ENCODE results near the gene GFRA3. TPM values are rescaled to one million over a fixed set of nuclear protein-coding genes. Genes with fewer than 3 reads are reported as not detected.

The GFRA3 gene
- total RNA-seq, 2 experiments from 2014 or later, result 0.09 TPM; not detected in 1

DNA sequence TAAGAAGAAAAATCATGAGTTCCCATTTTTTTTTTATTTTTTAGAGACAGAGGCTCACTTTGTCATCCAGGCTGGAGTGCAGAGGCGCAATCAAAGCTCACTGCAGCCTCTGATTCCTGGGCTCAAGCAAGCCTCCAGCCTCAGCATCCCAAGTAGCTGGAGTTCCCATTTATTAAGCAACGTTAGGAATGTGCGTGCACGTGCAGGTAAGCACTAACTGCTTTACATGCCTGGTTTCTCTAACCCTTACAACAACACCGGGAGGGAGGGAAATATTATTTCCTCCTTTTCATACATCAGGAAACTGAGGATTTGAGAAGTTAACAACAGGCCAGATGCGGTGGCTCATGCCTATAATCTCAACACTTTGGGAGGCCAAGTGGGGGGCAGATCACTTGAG is 45.0 kb downstream of the GFRA3 start:
- Mint-ChIP-seq H3K4me1 (no peaks in the 10 kb centered on the region), H3K4me3 (no peak overlapping the region), H3K9me3 (ENCODE audit: low read depth) (peaks cover 4% of the 10 kb centered on the region), H3K27ac (no peak overlapping the region), H3K36me3 (ENCODE audit: low read depth) (no peaks in the 10 kb centered on the region), H3K27me3 (peaks cover 6% of the 10 kb centered on the region)
- ChIA-PET POLR2A (no interaction called here), CTCF (interaction anchor here (0.6 kb wide), 1 partner anchor 10 kb away, joined by 3 read pairs; no protein-coding TSS in a partner anchor)
- intact Hi-C loops (cut with DNase I, micrococcal nuclease), result no loop called here
- no peak for ATAC-seq
- DNase-seq, result no peak

DNA sequence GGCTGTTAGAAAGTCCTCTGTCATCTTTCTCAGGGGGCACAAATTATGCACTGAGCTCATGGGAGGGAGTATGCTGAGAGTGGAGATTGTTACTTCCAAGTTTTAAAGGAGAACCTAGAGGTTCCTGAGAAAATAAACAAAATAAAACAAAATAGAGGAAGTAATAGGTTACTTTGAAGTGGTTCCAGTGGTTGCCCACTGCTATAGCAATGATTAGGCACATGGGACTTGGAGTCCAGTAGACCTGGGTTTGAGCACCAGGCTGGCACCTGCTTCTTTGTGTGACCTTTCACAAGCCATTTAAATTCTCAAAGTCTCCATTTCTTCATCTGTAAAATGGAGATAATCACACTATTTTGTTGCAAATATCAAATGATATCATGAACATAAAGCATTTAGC is 47.5 kb downstream of the GFRA3 start:
- Mint-ChIP-seq H3K4me3 (no peak overlapping the region), H3K27ac (no peak overlapping the region), H3K4me1 (peaks cover 6% of the 10 kb centered on the region), H3K9me3 (ENCODE audit: low read depth) (peaks cover 4% of the 10 kb centered on the region), H3K36me3 (ENCODE audit: low read depth) (no peaks in the 10 kb centered on the region), H3K27me3 (peaks cover 11% of the 10 kb centered on the region)
- POLR2A ChIA-PET, result no interaction called here
- DNase-seq (no peak), ATAC-seq (no peak)
- CTCF ChIA-PET, result no interaction called here
- intact Hi-C loops (cut with DNase I, micrococcal nuclease), result no loop called here

DNA sequence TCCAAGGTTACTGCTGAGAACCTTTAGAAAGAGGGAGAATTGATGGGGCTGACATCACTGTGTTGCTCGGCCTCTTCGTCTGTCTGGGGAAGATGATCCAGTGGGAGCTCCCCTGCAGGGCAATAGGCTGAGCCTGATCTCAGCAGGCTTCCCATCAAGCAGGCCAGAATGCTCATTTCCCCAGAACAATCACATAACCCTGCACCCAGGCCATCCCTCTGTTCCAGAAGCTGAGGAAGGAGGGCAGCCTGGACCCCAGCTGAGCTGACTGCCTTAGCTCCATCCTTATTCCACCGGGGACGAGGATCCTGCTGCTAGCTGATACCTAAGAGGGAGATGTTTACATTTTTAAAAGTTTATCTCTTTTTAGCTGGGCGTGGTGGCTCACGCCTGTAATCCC is 49.7 kb downstream of the GFRA3 start:
- ATAC-seq (no peak), DNase-seq (no peak)
- peaks cover 6% of the 10 kb centered on the region for H3K4me1 Mint-ChIP-seq
- intact Hi-C loops (cut with DNase I, micrococcal nuclease), result no loop called here
- ChIA-PET POLR2A (interaction anchor here (0.6 kb wide), 1 partner anchor 132 kb away, joined by 3 read pairs; no protein-coding TSS in a partner anchor), CTCF (interaction anchor here (1.1 to 2.3 kb wide), 4 partner anchors 11 to 128 kb away, joined by 4 to 8 read pairs (median 4); partner anchors contain the start of gene KDM3B)
- no peak overlapping the region for H3K27ac Mint-ChIP-seq
- peaks cover 8% of the 10 kb centered on the region for H3K27me3 Mint-ChIP-seq
- no peak overlapping the region for H3K4me3 Mint-ChIP-seq
- peaks cover 4% of the 10 kb centered on the region for H3K9me3 Mint-ChIP-seq (ENCODE audit: low read depth)
- H3K36me3 Mint-ChIP-seq (ENCODE audit: low read depth), result no peaks in the 10 kb centered on the region

DNA sequence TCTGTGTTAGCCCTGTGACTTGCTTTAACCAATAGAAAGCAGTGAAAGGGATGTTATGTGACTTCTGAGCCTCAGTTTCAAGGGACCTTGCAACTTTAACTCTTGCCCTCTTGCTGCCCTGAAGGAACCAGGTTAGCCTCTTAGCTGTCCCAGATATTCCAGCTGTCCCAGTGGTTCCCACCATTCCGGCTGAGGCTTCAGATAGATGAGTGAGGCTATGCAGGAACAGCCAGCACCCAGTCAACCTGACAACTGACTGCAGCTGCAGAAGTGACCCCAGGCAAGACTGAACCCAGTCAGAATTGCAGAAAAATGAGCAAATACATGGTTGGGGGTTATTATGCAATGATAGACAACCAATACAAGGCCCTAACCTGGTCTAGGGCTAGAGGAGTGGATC is 50.9 kb downstream of the GFRA3 start:
- POLR2A ChIA-PET, result no interaction called here
- Mint-ChIP-seq H3K4me3 (no peak overlapping the region), H3K27me3 (peaks cover 8% of the 10 kb centered on the region), H3K9me3 (ENCODE audit: low read depth) (peaks cover 4% of the 10 kb centered on the region), H3K27ac (no peak overlapping the region), H3K4me1 (peaks cover 6% of the 10 kb centered on the region), H3K36me3 (ENCODE audit: low read depth) (no peaks in the 10 kb centered on the region)
- intact Hi-C loops (cut with DNase I, micrococcal nuclease), result no loop called here
- CTCF ChIA-PET, result interaction anchor here (0.7 to 1.9 kb wide), 9 partner anchors 10 to 1473 kb away, joined by 3 to 9 read pairs (median 4); partner anchors contain the start of gene CDC23
- DNase-seq, result no peak
- no peak for ATAC-seq

DNA sequence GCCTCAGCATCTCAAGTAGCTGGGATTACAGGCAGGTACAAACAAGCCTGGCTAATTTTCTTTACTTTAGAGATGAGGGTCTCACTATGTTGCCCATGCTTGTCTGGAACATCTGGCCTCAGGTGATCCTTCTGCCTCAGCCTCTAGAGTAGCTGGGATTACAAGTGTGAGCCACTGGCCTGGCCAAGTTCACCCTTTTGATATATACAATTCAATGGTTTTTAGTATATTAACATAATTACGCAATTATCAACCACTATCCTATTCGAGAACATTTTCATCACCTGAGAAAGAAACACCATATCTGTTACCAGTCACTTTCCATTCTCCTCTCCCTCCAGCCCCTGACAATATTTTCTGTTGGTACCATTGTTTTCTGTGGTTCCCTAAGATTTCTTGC is 57.6 kb downstream of the GFRA3 start:
- no peak overlapping the region for H3K4me3 Mint-ChIP-seq
- H3K27me3 Mint-ChIP-seq, result no peaks in the 10 kb centered on the region
- ChIA-PET POLR2A (no interaction called here), CTCF (no interaction called here)
- H3K9me3 Mint-ChIP-seq (ENCODE audit: low read depth), result no peaks in the 10 kb centered on the region
- no peak for ATAC-seq
- intact Hi-C loops (cut with DNase I, micrococcal nuclease), result loop anchor here in 1 of 2 experiments (10.0 kb wide), 1 partner anchor 1888 kb away; no protein-coding TSS in a partner anchor
- H3K36me3 Mint-ChIP-seq (ENCODE audit: low read depth), result no peaks in the 10 kb centered on the region
- H3K27ac Mint-ChIP-seq, result no peak overlapping the region
- peaks cover 8% of the 10 kb centered on the region for H3K4me1 Mint-ChIP-seq
- no peak for DNase-seq

DNA sequence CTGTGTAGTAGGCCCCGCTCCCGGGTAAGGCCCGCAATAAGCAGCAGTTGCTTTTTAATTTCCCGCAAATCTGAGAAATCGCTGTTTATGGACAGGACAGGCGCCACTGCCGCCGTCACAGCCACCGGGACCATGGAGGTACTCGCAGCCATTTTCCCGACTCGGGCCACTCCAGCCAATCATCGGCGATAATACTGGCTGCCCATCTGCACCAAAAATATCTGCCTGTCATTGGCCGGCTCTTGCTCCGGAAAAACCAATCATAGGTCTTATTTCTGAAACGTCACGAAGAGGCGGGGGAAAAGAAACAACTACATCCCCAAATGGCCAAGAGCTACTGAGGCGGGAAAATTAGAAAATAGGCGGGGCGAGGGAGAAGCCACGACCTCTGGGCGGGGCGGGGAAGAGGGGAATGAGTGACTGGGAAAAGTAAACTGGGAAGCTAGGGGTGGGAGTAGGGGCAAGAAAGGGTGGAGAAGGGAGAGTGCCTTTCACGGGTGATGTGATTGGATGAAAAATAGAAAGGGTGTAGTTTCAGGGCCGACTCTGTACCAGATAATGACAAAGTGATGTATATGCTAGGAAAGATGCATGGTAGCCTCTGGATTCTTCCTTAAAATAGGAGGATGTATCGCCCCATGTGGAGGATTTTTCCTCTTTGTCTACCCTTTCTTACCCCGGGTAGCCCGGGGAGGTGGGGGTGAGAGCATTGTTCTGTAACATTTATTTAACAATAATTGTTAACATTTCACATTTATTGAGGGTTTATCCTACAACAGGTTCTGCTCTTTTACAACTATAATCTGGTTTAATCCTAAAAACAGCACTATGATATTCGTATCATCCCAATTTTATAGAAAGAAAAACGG is 61.0 kb downstream of the GFRA3 start, which contains the start of gene CDC23:
CDC23 (minus strand) TSS at position 163 of the 869 bp plus-strand sequence; CDS start at position 152, 11 bp downstream.
- CTCF ChIA-PET, result interaction anchor here (0.6 to 2.5 kb wide), 14 partner anchors 9 to 211 kb away, joined by 3 to 18 read pairs (median 4); partner anchors contain the start of genes BRD8, CDC25C, KDM3B and KIF20A
- H3K4me1 Mint-ChIP-seq, result peaks cover 16% of the 10 kb centered on the region
- H3K27ac Mint-ChIP-seq, result peak within 1 kb of the TSS; percentile 94
- H3K27me3 Mint-ChIP-seq, result no peaks in the 10 kb centered on the region
- peak within 1 kb of the TSS; percentile 92 for H3K4me3 Mint-ChIP-seq
- POLR2A ChIA-PET, result interaction anchor here (0.6 to 2.2 kb wide), 13 partner anchors 25 to 1458 kb away, joined by 3 to 10 read pairs (median 5); partner anchors contain the start of genes CDC25C, ETF1, KDM3B and KIF20A
- no peaks in the 10 kb centered on the region for H3K9me3 Mint-ChIP-seq (ENCODE audit: low read depth)
- peak; percentile 98 for ATAC-seq
- DNase-seq, result peak; percentile 94
- intact Hi-C loops (cut with DNase I, micrococcal nuclease), result loop anchor here (1.0 to 10.0 kb wide), 15 partner anchors 35 to 1891 kb away; partner anchors contain the start of genes BRD8 (in 2 of the 2), FAM53C (in 2 of the 2), CDC25C (in 1 of the 2) and ETF1 (in 1 of the 2)
- peaks cover 5% of the 10 kb centered on the region for H3K36me3 Mint-ChIP-seq (ENCODE audit: low read depth)

DNA sequence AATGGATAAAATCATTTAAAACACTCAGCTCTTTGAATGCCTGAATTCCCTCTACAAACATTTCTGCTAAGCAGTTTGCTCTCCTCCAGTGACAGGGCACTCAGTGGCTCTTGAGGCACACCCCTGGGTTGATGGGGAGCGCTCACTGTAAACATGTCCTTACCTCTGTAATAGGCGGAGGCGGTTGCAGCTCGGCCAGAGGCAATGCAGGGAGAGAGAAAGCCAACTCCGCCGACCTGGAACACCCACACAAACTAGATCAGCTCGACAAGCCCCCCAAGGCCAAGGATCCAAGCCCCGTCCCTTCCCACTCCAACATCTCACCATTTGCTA is 61.6 kb downstream of the GFRA3 start:
- Mint-ChIP-seq H3K36me3 (ENCODE audit: low read depth) (peaks cover 11% of the 10 kb centered on the region), H3K4me3 (peak overlapping the region; percentile 92), H3K27ac (peak overlapping the region; percentile 94), H3K9me3 (ENCODE audit: low read depth) (no peaks in the 10 kb centered on the region), H3K4me1 (peaks cover 20% of the 10 kb centered on the region), H3K27me3 (no peaks in the 10 kb centered on the region)
- DNase-seq, result peak; percentile 42
- ChIA-PET CTCF (interaction anchor here (0.6 to 2.5 kb wide), 11 partner anchors 10 to 197 kb away, joined by 3 to 18 read pairs (median 3); partner anchors contain the start of genes BRD8, CDC25C, KDM3B and KIF20A), POLR2A (interaction anchor here (1.0 to 2.2 kb wide), 6 partner anchors 24 to 330 kb away, joined by 3 to 10 read pairs (median 5); partner anchors contain the start of genes CDC25C, ETF1, KDM3B and KIF20A)
- intact Hi-C loops (cut with DNase I, micrococcal nuclease), result loop anchor here (1.0 to 10.0 kb wide), 15 partner anchors 34 to 1892 kb away; partner anchors contain the start of genes BRD8 (in 2 of the 2), FAM53C (in 2 of the 2), CDC25C (in 1 of the 2) and ETF1 (in 1 of the 2)
- ATAC-seq, result peak; percentile 34

DNA sequence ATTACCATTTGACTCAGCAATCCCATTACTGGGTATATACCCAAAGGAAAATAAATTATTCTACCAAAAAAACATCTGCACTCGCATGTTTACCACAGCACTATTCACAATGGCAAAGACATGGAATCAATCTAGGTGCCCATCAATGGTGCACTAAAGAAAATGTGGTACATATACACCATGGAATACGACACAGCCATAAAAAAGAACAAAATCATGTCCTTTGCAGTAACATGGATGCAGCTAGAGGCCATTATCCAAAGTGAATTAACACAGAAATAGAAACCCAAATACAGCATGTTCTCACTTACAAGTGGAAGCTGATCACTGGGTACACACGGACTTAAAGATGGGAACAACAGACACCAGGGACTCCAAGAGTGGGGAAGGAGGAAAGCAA is 63.4 kb downstream of the GFRA3 start:
- Mint-ChIP-seq H3K27me3 (no peaks in the 10 kb centered on the region), H3K36me3 (ENCODE audit: low read depth) (peaks cover 13% of the 10 kb centered on the region), H3K27ac (no peak overlapping the region), H3K4me1 (peaks cover 20% of the 10 kb centered on the region), H3K9me3 (ENCODE audit: low read depth) (no peaks in the 10 kb centered on the region), H3K4me3 (peak overlapping the region; percentile 1)
- ChIA-PET POLR2A (interaction anchor here (0.6 kb wide), 1 partner anchor 143 kb away, joined by 3 read pairs; no protein-coding TSS in a partner anchor), CTCF (no interaction called here)
- DNase-seq (no peak), ATAC-seq (no peak)
- intact Hi-C loops (cut with DNase I, micrococcal nuclease), result loop anchor here (5.0 to 10.0 kb wide), 4 partner anchors 126 to 1894 kb away; partner anchors contain the start of gene FAM53C (in 1 of the 2)

Other genes with a start within 250 kb of the GFRA3 start
- 10 to 100 TPM; 10.2 to 14.0 TPM for gene FAM13B, start 241.5 kb downstream of the GFRA3 start, total RNA-seq
- gene WNT8A, start 190.6 kb downstream of the GFRA3 start, total RNA-seq, result not detected
- gene NME5, start 135.2 kb downstream of the GFRA3 start, total RNA-seq, result not detected
- gene BRD8, start 96.0 kb downstream of the GFRA3 start, total RNA-seq, result 10 to 100 TPM; 60.7 to 61.4 TPM
- gene KIF20A, start 95.5 kb downstream of the GFRA3 start, total RNA-seq, result 10 to 100 TPM; 66.6 to 76.3 TPM
- 10 to 100 TPM; 34.0 to 38.1 TPM for gene CDC23, start 61.3 kb downstream of the GFRA3 start, total RNA-seq
- 10 to 100 TPM; 15.9 to 19.0 TPM for gene CDC25C, start 57.2 kb upstream of the GFRA3 start, total RNA-seq
- gene FAM53C, start 63.6 kb upstream of the GFRA3 start, total RNA-seq, result 10 to 100 TPM; 22.8 to 25.9 TPM
- gene KDM3B, start 78.1 kb upstream of the GFRA3 start, total RNA-seq, result 10 to 100 TPM; 39.0 to 40.9 TPM
- gene REEP2, start 164.4 kb upstream of the GFRA3 start, total RNA-seq, result 1 to 10 TPM; 4.0 to 5.6 TPM
- 10 to 100 TPM; 45.3 to 48.8 TPM for gene EGR1, start 190.9 kb upstream of the GFRA3 start, total RNA-seq